GM21717 (cell line): ENCODE results near the gene GOLGA6L25.
"Not testable (repeated sequence)": the region's sequence is repeated elsewhere in the genome, so short reads cannot be mapped to it uniquely, and the experiment has no call there.

ENCODE experiments used
- ATAC-seq: cut with Tn5 transposase; IDR thresholded peaks from one replicate; pipeline ENCODE4 v1.9.1; 2021; ENCODE audit warnings: mild to moderate bottlenecking, moderate library complexity; ENCODE audit not compliant: unreplicated experiment

The GOLGA6L25 gene, protein sequence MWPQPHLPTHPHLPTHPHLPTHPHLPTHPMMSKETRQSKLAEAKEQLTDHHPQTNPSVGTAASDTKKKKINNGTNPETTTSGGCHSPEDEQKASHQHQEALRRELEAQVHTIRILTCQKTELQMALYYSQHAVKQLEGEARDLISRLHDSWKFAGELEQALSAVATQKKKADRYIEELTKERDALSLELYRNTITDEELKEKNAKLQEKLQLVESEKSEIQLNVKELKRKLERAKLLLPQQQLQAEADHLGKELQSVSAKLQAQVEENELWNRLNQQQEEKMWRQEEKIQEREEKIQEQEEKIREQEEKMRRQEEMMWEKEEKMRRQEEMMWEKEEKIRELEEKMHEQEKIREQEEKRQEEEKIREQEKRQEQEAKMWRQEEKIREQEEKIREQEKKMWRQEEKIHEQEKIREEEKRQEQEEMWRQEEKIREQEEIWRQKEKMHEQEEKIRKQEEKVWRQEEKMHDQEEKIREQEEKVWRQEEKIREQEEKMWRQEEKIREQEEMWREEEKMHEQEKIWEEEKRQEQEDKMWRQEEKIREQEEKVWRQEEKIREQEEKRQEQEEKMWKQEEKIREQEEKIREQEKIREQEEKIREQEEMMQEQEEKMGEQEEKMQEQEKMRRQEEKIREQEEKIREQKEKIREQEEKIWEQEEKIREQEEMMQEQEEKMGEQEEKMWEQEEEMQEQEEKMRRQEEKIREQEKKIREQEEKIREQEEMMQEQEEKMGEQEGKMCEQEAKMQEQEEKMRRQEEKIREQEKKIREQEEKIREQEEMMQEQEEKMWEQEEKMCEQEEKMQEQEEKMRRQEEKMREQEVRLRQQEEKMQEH

DNA sequence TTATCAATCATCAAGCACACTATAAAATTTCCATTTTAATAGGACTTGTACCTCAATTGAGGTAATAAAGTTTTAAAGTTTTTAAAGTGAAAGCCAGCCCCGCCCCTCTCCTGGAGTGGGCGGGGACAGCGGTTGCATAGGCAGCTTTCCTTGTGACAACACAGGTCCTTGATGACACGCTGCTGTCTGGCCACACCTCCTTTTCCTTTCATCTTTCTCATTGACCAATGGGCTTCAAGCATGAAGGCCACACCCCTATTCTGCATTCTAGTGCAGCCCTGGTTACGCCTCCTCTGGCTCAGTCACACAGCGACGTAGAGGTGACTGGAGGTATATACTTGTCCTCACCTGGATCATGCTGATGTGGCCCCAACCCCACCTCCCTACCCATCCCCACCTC is at the start of gene GOLGA6L25:
Gene GOLGA6L25 (plus strand): TSS at position 301 of the 400 bp plus-strand sequence. CDS start 61 bp downstream, at position 362.
- not testable (repeated sequence) for ATAC-seq

DNA sequence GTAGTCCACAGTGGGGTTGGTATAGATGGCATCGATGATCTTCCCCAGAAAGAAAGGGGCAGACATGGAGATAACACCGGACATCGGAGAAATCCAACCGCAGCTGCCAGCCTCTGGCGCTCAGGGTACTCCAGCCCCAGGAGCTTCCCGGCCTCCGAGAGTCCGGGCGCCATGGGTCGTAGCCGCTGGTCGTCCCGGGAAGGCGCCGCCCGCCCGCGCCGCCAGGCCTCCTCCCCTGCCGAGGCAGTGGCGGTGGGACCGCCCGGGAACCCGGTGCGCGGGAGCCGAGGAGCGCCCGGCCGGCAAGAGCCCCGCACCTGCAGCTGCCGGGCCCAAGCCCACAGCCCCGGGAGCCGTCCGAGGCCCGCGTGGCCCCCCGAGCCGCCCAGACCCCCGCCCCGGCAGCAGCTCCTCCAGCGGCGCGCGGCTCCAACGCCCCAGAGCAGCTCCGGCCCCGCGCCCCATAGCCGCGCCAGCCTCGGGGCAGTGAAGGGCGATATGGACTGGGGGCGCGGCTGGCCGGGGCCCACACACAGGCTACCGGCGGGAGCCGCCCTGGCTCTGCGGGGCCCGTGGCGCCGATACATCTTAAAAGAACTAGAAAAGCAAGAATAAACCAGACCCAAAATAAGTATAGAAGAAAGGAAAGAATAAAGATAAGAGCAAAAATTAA is 45.0 kb upstream of the GOLGA6L25 start:
- not testable (repeated sequence) for ATAC-seq

DNA sequence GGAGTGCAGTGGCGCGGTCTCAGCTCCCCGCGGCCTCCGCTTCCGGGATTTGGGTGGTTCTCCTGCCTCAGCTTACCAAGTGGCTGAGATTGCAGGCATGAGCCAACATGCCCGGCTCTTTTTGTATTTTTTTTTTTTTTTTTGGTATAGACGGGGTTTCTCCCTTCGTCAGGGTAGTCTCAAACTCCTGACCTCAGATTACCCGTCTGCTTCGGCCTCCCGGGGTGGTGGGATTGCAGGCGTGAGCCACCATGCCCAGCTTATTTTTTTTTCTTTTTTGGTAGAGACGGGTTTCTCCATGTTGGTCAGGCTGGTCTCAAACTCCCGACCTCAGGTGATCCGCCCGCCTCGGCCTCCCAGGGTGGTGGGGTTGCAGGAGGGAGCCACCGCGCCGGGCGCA is 39.2 kb upstream of the GOLGA6L25 start:
- not testable (repeated sequence) for ATAC-seq

DNA sequence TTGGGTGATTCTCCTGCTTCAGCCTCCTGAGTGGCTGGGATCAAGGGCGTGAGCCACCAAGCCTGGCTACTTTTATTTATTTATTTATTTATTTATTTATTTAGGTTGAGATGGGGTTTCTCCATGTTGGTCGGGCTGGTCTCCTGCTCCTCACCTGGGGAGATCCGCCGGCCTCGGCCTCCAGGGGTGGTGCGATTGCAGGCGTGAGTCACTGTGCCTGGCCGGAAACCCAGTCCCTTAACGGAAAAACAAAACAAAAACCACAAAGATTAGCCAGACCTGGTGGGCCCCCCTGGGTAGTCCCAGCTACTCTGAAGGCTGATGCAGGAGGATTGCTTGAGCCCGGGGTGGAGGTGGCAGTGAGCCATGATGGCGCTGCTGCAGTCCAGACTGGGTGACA is 38.2 kb upstream of the GOLGA6L25 start:
- not testable (repeated sequence) for ATAC-seq

DNA sequence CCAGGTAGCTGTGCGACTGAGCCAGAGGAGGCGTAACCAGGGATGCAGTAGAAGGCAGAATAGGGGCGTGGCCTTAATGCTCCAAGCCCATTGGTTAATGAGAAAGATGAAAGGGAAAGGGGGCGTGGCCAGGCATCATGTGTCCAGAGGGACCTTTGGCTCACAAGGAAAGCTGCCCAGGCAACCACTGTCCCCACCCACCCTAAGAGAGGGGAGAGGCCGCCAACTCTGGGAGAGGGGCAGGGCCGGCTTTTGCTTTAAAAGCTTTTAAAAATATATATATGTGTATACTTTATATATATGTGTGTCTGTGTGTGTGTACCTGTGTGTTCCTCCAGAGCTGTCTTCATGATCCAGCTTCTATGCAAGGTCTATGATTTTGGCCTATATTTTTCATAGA is 20.4 kb upstream of the GOLGA6L25 start, which contains the start of gene GOLGA8G:
Gene GOLGA8G (minus strand): TSS at position 18 of the 400 bp plus-strand sequence. CDS start 62 bp downstream, outside the sequence.
- ATAC-seq = not testable (repeated sequence)

DNA sequence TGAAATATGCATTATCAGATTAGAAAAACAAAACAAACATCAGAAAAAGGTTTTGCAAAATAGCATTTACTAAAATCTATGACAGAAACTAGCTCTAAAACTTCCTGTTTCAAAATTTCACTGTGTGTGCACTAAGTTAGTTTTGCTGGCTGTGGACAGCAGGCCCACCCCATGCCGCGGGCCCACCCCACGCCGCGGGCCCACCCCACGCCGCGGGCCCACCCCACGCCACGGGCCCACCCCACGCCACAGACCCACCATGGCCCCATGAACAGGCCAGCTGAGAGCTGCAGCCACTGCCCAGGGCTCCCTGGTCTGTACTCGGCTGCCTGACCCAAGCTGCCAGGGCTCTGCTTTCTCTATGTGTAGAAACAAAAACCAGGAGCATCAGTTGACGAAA is 20.0 kb downstream of the GOLGA6L25 start:
- ATAC-seq = not testable (repeated sequence)

DNA sequence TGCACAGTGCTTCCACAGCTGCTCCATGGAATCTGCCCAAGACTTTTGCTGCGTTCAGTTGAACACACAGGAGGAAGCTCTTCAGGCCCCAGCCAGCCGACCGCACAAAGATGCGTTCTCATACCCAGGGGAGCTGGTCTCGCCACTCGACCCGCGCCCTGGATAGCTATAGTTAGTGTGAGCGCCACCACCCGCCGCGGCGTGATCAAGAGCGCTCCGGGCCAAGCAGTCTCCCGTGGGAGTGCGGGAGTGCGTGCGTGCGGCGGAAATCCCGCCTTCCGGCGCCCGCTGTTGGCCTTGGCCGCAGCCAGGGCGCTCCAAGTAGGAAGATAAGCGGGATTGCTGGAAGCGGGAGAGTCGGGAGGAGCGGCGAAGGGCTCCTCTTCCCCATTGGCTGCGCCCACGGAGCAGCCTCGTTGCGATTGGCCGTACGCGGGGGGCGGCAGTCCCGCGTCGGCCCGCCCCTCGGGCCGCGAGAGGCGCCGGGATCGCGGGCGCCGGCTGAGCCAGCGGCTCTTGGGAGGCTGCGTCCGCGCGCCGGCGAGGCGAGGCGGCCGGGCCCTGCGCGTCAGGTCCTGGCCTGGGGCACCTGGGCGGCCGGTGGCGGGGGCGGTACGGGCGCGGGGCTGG is 35.7 kb downstream of the GOLGA6L25 start:
- not testable (repeated sequence) for ATAC-seq

DNA sequence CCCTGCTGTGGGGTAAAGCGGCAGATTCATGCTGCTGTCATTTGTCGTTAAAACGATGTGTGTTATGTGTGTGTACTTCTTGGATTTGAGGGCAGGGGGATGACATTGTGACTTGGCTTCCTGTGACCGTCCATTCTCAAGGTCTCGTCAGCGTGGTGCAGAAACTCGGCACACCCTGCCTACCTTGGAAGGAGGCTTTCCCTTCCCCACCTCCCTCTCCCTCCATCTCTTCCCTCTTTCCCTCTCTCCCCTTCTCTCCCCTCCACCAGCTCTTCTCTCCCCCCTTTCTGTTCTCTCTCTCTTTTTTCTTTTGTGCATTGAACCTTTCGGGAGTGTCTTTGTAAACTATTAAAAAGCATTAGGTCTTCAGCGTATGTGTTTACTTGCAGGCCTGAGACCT is 36.4 kb downstream of the GOLGA6L25 start:
- ATAC-seq = not testable (repeated sequence)

DNA sequence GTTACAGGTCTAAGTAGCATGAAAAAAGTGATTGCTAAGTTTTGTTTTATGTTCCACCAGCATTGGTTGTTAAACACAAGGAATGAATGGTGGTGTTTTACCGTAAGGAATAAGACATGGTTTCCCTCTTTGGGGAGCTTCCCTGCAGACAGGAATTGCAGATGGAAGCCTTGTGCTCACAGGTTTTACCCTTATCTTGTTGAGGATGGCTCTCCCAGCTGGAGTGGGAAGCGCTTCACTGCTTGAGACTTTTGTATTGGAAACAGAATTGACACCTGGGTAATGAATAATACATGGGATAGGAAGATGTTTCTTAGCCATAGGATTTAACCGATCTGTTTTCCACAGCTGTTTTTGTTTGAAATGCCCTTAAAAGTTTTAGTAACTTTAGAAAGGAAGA is 39.0 kb downstream of the GOLGA6L25 start:
- not testable (repeated sequence) for ATAC-seq

DNA sequence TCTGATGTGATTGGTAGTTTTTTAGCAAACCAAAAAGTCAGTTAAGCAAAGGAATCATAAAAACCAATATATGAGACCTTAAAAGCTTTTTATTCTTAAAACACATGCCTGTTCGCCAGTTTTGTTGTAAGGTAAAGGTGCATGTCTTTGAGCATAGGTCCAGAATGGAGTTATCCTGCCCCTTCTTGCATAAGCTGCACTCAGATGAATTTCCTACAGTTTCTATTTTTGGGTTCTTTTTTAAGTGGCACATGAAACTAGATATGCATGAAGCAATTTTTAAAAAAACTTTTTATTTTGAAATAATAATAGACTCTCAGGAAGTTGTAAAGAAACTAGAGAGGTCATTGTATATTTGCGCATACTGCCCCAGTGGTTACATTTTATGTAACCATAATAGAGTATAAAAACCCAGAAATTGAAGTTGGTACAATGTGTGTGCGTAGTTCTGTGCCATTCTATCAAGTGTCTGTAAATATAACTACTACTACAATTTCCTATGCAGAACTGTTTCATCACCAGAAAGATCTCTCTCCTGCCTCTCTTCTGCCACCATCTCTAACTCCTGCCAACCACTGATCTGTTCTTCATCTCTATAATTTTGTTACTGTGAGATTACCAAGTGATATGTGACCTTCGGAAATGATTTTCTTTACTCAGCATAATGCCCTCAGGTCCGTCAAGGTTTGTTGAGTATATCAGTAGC is 40.2 kb downstream of the GOLGA6L25 start:
- not testable (repeated sequence) for ATAC-seq

DNA sequence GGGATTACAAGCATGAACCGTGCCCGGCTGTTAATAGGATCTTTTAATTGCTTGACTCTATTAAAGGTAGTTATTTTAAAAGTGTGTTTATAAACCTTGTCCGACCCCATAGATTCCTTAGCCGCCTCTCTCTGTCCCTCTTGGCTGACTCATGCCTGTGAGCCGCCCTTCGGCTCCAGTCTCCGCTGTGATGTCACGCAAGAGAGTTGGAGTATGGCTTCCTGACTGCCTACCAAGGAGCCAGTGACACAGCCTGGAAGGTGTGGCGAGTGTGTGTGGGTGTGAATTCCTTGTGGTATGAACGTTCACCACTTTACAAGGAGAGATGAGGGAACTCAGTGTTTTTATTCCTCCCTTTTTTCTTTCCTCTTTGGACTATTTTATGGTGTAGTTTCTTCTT is 44.1 kb downstream of the GOLGA6L25 start:
- not testable (repeated sequence) for ATAC-seq

DNA sequence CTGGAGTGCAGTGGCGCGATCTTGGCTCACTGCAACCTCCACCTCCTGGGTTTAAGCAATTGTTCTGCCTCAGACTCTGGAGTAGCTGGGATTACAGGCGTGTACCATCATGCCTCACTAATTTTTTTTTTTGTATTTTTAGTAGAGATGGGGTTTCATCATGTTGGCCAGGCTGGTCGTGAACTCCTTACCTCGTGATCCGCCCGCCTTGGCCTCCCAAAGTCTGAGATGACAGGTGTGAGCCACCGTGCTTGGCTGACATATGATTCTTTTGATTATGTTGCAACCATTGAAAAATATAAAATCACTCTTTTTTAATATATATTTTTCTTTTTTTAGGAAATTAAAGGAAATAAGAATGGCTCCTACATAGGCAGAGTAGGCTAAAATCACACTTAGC is 44.8 kb downstream of the GOLGA6L25 start:
- not testable (repeated sequence) for ATAC-seq

DNA sequence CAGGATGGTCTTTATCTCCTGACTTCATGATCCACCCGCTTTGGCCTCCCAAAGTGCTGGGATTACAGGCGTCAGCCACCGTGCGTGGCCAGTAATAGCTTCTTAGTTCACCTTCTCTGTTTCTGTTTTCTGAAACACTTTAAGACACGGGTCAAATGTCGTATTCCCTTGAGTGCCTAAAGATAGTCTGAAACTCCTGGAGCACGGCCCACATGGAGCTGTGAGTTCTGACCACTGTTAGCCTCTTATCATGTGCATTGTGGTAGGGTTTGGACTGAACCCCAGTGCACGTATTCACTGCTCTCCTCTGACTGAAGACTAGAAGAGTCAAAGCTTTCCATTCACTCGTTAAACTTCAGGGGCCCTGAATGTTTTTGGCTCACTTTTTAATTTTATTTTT is 48.8 kb downstream of the GOLGA6L25 start:
- ATAC-seq = not testable (repeated sequence)
